LNCAP (cell line): ENCODE measurements around the gene EFHC1.

Experiments used
- CTCF ChIP-seq: fragments of 450-650 bp; IDR thresholded peaks from 2 replicates; pipeline ENCODE4 v1.5.1; 2017; ENCODE audit warnings: mild to moderate bottlenecking

Gene EFHC1

GRCh38 chr6:52496631-52497030, 76.5 kb downstream of the EFHC1 start:
- no peak for TF ChIP-seq CTCF

- no peak for TF ChIP-seq CTCF
These were observed 77.7 kb downstream of the EFHC1 start for GRCh38 chr6:52497652-52498408.

GRCh38 chr6:52498538-52499017, 78.4 kb downstream of the EFHC1 start:
- TF ChIP-seq CTCF: no peak

GRCh38 chr6:52499026-52499425, 78.9 kb downstream of the EFHC1 start:
- no peak for TF ChIP-seq CTCF

GRCh38 chr6:52499681-52500236, 79.6 kb downstream of the EFHC1 start:
- TF ChIP-seq CTCF: no peak

GRCh38 chr6:52500238-52501129, 80.3 kb downstream of the EFHC1 start:
- TF ChIP-seq CTCF: no peak

GRCh38 chr6:52502306-52503029, 82.3 kb downstream of the EFHC1 start:
- no peak for TF ChIP-seq CTCF
